Natural killer cell treated with Interleukin-12 subunit alpha and Interleukin-12 subunit beta and Interleukin-15 and Interleukin-18, amount 100 ng/mL, for 72 hours (primary cell): Measurements from ENCODE around the gene LGR5. TPM values are rescaled to one million over a fixed set of nuclear protein-coding genes. Genes with fewer than 3 reads are reported as not detected.
"Not testable (repeated sequence)": the region's sequence is repeated elsewhere in the genome, so short reads cannot be mapped to it uniquely, and the experiment has no call there.

Source experiments
- ATAC-seq, 2 donors: fragments of 150-1000 bp; cut with Tn5 transposase in 1 of 2; sonication (Bioruptor Pico), chemical (Tn5 transposase) in 1 of 2; 2 replicates each; pipeline ENCODE4 v1.10.0; 2021
- DNase-seq: peaks from one replicate; pipeline ENCODE4 v3.0.0; 2022; ENCODE audit warnings: low spot score
- H3K27ac Mint-ChIP-seq, 2 donors: 1 replicate in 1 of 2; 2 replicates in 1 of 2; pipeline ENCODE4 v1.8.0; 2022; ENCODE audit warnings: mixed read lengths in 2 of 2, mild to moderate bottlenecking in 1 of 2, moderate library complexity in 1 of 2
- H3K27me3 Mint-ChIP-seq, 2 donors: 1 replicate in 1 of 2; 2 replicates in 1 of 2; pipeline ENCODE4 v1.8.0; 2022; ENCODE audit warnings: mixed read lengths in 2 of 2
- H3K36me3 Mint-ChIP-seq: one replicate; pipeline ENCODE4 v1.8.0; 2022; ENCODE audit warnings: mixed read lengths
- H3K4me1 Mint-ChIP-seq, 2 donors: 1 replicate in 1 of 2; 2 replicates in 1 of 2; pipeline ENCODE4 v1.8.0; 2022; ENCODE audit warnings: low read depth in 2 of 2, mixed read lengths in 2 of 2, mild to moderate bottlenecking in 1 of 2
- H3K4me3 Mint-ChIP-seq: one replicate; pipeline ENCODE4 v1.8.0; 2022; ENCODE audit warnings: mixed read lengths
- H3K9me3 Mint-ChIP-seq: 2 replicates; pipeline ENCODE4 v1.8.0; 2022; ENCODE audit warnings: mixed read lengths
- total RNA-seq, 2 donors: library from RNA; stranded (reverse); gene quantifications; one replicate each; pipeline ENCODE4 v1.2.3, GENCODE V29; 2022

Gene LGR5
- total RNA-seq, 2 donors from 2014 or later = not detected

DNA sequence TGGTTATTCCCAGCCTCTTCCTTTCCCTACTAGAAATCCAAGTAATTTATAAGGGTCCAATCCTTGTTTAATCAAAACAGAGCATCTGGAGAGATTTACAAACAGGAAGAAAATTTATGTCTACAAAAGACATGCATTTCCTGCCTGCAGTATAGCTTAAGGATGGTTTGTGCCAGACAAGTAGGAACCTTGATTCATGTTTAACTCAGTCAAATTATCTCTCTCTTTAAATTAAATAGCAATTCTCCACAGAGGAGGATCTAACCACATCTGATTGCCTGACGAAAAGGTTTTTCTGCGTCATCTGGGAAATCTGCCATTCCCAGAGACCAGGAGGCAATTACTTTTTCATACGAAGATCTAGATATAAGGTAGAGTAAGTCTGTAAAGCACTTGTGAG, 118.8 kb downstream of the LGR5 start:
- Mint-ChIP-seq H3K4me1 (no peaks in the 10 kb centered on the region), H3K4me3 (no peak overlapping the region), H3K27me3 (peaks cover 3 to 21% of the 10 kb centered on the region in 2 donors), H3K27ac (no peak overlapping the region), H3K9me3 (no peaks in the 10 kb centered on the region), H3K36me3 (no peaks in the 10 kb centered on the region)
- no peak for DNase-seq
- ATAC-seq = no peak

DNA sequence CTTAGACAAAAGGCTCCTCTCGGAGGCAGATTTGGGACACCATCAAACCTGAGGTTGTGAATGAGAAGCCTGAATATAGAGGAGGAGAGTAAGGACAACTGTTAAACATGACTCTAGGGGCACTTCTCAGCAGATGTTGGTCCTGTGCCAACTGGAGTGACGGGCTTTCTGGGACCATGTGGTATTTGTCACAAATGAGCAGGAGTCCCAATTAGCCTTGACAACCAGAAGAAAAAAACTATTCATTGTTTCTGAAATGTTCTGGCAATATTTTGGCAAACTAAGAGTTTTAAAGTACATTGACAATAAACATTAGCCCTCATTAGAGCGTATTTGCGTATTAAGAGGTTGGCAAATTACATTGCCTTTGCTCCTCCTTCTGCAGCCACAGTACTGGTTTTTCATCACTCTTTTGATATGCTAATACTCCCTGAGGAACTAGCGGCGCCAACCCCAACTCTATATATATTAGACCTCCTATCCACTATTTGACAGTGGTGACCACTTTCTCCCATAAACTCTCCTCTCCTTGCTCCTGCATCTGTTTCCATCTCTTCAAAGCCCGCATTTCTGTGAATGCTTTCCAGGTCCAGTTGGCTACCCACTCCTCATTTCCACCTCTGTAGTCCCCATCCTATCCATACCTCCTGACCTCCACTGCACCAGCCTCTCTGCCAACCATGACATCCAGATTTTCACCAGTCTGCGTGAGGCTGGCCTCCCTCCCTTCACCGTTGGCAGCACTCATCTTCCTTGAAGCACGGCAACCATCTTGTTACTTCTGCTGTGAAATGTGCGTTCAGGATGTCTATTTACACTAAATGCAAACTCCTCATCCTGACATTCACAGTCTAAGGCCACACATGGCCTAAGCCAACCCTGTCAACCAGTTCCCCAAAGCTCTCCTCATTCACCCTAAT, 123.3 kb downstream of the LGR5 start:
- H3K27me3 Mint-ChIP-seq = peaks cover 3 to 26% of the 10 kb centered on the region in 2 donors
- H3K36me3 Mint-ChIP-seq = no peaks in the 10 kb centered on the region
- H3K9me3 Mint-ChIP-seq = no peaks in the 10 kb centered on the region
- ATAC-seq = no peak
- H3K4me1 Mint-ChIP-seq = no peaks in the 10 kb centered on the region
- H3K4me3 Mint-ChIP-seq = no peak overlapping the region
- H3K27ac Mint-ChIP-seq = no peak overlapping the region
- no peak for DNase-seq

DNA sequence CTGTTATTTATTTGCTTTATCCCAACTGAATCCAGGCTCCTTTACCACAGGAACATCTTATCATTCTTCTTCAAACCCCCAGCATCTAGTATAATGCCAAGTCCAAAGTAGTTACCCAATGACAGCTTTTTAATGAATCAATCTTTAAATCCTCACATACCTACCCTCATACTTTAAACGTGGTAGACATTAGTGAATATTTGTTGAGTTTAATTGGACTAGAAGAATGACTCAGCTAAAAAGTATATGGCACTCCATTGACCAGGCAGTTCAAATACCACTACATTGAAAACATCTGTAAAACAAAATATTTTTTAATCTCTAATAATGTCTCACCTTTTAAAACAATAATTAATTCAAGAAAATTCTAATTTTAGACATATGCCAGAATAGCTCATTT, 125.9 kb downstream of the LGR5 start:
- H3K9me3 Mint-ChIP-seq = no peaks in the 10 kb centered on the region

DNA sequence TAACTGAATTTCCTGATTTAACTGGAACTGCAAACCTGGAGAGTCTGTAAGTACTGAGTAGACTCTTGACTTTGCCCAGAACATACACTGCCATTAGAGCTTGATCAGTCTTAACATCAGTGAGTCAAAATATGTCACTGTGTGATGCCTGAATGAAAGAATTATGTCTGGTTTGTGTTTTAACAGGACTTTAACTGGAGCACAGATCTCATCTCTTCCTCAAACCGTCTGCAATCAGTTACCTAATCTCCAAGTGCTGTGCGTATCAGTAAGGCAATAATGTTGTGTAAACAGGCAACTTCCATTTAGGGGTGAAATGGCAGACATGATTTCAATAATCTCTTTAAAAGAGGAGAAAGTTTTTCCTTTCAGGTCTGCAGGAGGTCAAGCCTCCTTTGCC, 127.1 kb downstream of the LGR5 start:
- Mint-ChIP-seq H3K27me3 (peaks cover 10 to 25% of the 10 kb centered on the region in 2 donors), H3K27ac (no peak overlapping the region), H3K4me3 (no peak overlapping the region), H3K36me3 (no peaks in the 10 kb centered on the region), H3K9me3 (no peaks in the 10 kb centered on the region), H3K4me1 (no peaks in the 10 kb centered on the region)
- no peak for DNase-seq
- no peak for ATAC-seq

More for the DNA sequence above, 125.9 kb downstream of the LGR5 start:
- DNase-seq (no peak), ATAC-seq (no peak)
- H3K4me3 Mint-ChIP-seq = no peak overlapping the region
- H3K4me1 Mint-ChIP-seq = no peaks in the 10 kb centered on the region
- peaks cover 10 to 25% of the 10 kb centered on the region in 2 donors for H3K27me3 Mint-ChIP-seq
- no peaks in the 10 kb centered on the region for H3K36me3 Mint-ChIP-seq
- no peak overlapping the region for H3K27ac Mint-ChIP-seq

DNA sequence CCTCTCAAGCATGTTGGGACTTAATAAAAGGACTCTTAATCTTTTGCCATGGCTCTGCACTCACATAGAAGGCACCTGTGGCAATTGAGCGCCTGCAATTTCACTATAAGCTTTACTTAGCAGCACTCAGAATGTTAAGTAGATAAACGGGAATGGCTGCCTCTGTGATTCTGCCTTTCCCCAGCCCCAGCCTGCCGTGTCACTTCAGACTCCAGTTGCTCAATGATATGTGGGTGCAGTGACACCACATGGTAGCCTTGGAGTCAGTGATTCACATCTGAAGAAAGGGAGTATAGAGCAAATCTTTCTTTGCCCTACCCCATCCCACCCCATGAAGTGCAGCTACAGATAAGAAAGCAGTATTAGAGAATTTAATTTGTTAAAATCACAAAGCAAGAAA, 127.9 kb downstream of the LGR5 start:
- no peaks in the 10 kb centered on the region for H3K9me3 Mint-ChIP-seq
- H3K36me3 Mint-ChIP-seq = no peaks in the 10 kb centered on the region
- peaks cover 10 to 25% of the 10 kb centered on the region in 2 donors for H3K27me3 Mint-ChIP-seq
- no peak overlapping the region for H3K27ac Mint-ChIP-seq
- no peaks in the 10 kb centered on the region for H3K4me1 Mint-ChIP-seq
- no peak overlapping the region for H3K4me3 Mint-ChIP-seq
- ATAC-seq (no peak), DNase-seq (no peak)

DNA sequence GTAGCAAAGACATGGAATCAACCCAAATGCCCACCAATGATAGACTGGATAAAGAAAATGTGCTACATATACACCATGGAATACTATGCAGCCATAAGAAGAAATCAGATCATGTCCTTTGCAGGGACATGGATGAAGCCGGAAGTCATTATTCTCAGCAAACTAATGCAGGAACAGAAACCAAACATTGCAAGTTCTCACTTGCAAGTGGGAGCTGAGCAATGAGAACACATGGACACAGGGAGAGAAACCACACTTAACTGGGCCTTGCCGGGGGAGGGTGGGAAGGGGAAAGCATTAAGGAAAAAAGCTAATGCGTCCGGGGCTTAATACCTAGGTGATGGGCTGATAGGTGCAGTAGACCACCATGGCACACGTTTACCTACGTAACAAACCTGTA, 130.3 kb downstream of the LGR5 start:
- H3K4me1 Mint-ChIP-seq, H3K9me3 Mint-ChIP-seq, H3K4me3 Mint-ChIP-seq, H3K36me3 Mint-ChIP-seq, H3K27ac Mint-ChIP-seq, ATAC-seq, DNase-seq: not testable (repeated sequence)
- peaks cover 15 to 27% of the 10 kb centered on the region in 2 donors for H3K27me3 Mint-ChIP-seq

- no peak for DNase-seq
- no peak for ATAC-seq
- Mint-ChIP-seq H3K4me3 (no peak overlapping the region), H3K4me1 (no peaks in the 10 kb centered on the region), H3K27ac (no peak overlapping the region), H3K36me3 (no peaks in the 10 kb centered on the region), H3K9me3 (no peaks in the 10 kb centered on the region), H3K27me3 (peaks cover 9 to 22% of the 10 kb centered on the region in 2 donors)
These were observed 136.9 kb downstream of the LGR5 start for GRCh38 chr12:71576496-71576895.

DNA sequence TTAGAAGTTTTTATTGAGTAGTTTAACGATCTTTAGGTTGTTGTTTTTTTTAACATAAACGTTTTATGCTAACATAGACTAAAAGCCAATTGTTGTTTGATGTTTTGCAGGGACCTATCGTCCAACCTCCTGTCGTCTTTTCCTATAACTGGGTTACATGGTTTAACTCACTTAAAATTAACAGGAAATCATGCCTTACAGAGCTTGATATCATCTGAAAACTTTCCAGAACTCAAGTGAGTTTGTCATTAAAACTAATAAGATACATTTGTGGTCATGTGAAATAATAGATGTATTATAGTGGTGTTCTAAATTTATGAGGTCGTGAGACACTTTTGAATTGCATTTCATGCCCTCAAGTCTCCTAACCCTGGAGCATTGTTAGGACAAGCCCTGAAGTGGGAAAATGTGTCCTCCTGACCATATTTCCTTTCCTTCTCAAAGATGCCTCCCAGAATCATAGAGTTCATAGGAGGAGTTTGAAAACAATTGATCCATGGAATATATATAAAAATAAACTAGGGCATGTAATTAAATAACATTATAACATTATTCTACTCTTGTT, 139.2 kb downstream of the LGR5 start:
- ATAC-seq = no peak
- Mint-ChIP-seq H3K27ac (no peak overlapping the region), H3K36me3 (no peaks in the 10 kb centered on the region), H3K27me3 (peaks cover 8 to 33% of the 10 kb centered on the region in 2 donors), H3K4me1 (no peaks in the 10 kb centered on the region), H3K9me3 (no peaks in the 10 kb centered on the region), H3K4me3 (no peak overlapping the region)
- DNase-seq = no peak

DNA sequence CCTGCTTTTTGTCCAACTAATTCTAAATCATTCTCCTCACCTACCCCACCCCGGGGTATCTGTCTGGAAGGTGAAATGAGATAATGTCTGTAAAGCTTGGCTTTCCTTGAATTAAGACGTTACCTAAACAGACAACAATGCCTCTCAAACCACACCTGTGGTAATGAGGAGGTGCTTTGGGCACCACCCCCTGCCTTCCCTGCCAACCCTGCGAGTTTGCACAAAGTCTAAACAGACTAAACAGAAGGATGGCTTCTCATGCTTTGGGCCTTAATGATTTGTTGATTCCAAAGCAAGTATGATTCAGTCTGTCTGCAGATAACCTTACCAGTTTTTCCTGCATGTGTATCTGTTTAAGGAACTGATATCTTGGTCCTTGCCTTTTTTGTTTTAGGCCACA, 141.6 kb downstream of the LGR5 start:
- Mint-ChIP-seq H3K4me3 (no peak overlapping the region), H3K9me3 (peaks cover 3% of the 10 kb centered on the region), H3K27ac (no peak overlapping the region), H3K4me1 (no peaks in the 10 kb centered on the region), H3K36me3 (no peaks in the 10 kb centered on the region), H3K27me3 (peaks cover 11 to 30% of the 10 kb centered on the region in 2 donors)
- ATAC-seq = no peak
- DNase-seq = no peak

- Mint-ChIP-seq H3K27me3 (peaks cover 15 to 38% of the 10 kb centered on the region in 2 donors), H3K27ac (no peak overlapping the region), H3K36me3 (no peaks in the 10 kb centered on the region), H3K9me3 (peaks cover 3% of the 10 kb centered on the region), H3K4me1 (no peaks in the 10 kb centered on the region), H3K4me3 (no peak overlapping the region)
- no peak for DNase-seq
- ATAC-seq = no peak
These were observed 143.3 kb downstream of the LGR5 start for GRCh38 chr12:71582925-71583324.

DNA sequence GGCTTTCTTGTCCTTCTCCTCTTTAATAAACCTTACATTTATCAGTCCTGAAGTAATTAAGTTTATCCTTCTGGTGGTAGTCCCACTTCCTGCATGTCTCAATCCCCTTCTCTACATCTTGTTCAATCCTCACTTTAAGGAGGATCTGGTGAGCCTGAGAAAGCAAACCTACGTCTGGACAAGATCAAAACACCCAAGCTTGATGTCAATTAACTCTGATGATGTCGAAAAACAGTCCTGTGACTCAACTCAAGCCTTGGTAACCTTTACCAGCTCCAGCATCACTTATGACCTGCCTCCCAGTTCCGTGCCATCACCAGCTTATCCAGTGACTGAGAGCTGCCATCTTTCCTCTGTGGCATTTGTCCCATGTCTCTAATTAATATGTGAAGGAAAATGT, 144.8 kb downstream of the LGR5 start:
- DNase-seq = no peak
- Mint-ChIP-seq H3K27me3 (peaks cover 15 to 29% of the 10 kb centered on the region in 2 donors), H3K9me3 (peaks cover 3% of the 10 kb centered on the region), H3K36me3 (no peaks in the 10 kb centered on the region), H3K27ac (no peak overlapping the region), H3K4me3 (no peak overlapping the region), H3K4me1 (no peaks in the 10 kb centered on the region)
- no peak for ATAC-seq

DNA sequence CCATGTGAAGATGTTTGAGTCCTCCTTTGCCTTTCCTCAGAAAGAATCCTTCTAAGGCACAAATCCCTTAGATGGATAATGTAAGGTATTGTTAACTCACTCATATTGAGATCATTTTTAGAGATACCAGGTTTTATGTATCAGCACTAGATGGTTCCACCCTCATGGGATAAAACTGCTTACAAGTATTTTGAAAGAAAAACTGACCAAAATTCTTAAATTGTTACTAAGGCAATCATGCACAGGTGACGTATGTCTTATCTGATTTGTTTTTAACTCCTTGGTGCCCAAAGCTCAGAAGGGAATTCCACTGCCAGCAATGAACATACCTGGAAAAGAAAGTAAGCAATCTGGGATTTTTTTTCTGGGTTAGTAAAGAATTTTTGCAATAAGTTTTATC, 145.6 kb downstream of the LGR5 start:
- H3K4me1 Mint-ChIP-seq = no peaks in the 10 kb centered on the region
- DNase-seq (no peak), ATAC-seq (no peak)
- peaks cover 3% of the 10 kb centered on the region for H3K9me3 Mint-ChIP-seq
- H3K27me3 Mint-ChIP-seq = peaks cover 15 to 33% of the 10 kb centered on the region in 2 donors
- no peak overlapping the region for H3K27ac Mint-ChIP-seq
- no peak overlapping the region for H3K4me3 Mint-ChIP-seq
- H3K36me3 Mint-ChIP-seq = no peaks in the 10 kb centered on the region

DNA sequence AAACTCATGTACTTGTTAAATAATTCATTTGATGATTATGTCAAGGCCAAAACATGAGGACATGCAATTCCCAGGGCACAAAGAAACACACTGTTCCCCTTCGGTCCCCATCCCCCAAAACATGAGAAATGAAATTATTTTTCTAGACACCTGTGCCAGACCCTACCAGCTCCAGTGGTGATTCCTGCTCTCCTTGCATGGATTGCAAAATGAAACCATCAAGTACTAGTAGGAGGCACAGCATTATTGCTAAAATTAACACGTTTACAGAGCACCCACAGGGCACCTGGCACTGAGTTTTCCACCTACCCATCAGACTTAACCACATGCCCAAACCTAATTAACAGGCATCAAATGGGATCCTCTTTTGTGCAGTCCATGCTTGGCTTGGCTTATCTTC, 147.4 kb downstream of the LGR5 start:
- DNase-seq (no peak), ATAC-seq (no peak)
- Mint-ChIP-seq H3K27me3 (peaks cover 17 to 29% of the 10 kb centered on the region in 2 donors), H3K36me3 (no peaks in the 10 kb centered on the region), H3K9me3 (peaks cover 3% of the 10 kb centered on the region), H3K4me3 (no peak overlapping the region), H3K4me1 (no peaks in the 10 kb centered on the region), H3K27ac (no peak overlapping the region)

DNA sequence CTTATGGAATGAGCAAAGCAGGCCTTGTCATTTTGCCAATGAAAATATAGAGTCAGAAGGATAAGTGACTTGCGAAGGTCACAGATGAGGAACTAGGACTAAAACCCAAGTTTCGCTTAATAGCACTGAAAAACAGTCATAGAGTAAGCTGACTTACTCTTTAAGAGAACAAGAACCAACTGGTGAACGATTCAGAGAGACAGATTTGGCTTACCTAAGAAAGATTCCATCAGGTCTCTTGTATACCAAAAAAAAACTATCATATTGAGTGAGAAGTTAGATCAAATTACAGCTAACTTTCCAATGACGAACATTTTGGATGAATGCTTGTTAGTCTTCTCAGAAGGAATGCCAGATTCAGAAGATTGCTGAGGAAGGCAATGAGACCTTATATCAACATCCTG, 149.9 kb downstream of the LGR5 start:
- H3K36me3 Mint-ChIP-seq = no peaks in the 10 kb centered on the region
- H3K27ac Mint-ChIP-seq = no peak overlapping the region
- no peak overlapping the region for H3K4me3 Mint-ChIP-seq
- ATAC-seq (no peak), DNase-seq (no peak)
- peaks cover 15 to 20% of the 10 kb centered on the region in 2 donors for H3K27me3 Mint-ChIP-seq
- H3K4me1 Mint-ChIP-seq = no peaks in the 10 kb centered on the region
- H3K9me3 Mint-ChIP-seq = no peaks in the 10 kb centered on the region
